Measurements from ENCODE around the gene C3orf18. TPM values are rescaled to one million over a fixed set of nuclear protein-coding genes. Genes with fewer than 3 reads are reported as not detected.

Gene C3orf18
- total RNA-seq, 1 experiment from 2014 or later, result not detected

DNA sequence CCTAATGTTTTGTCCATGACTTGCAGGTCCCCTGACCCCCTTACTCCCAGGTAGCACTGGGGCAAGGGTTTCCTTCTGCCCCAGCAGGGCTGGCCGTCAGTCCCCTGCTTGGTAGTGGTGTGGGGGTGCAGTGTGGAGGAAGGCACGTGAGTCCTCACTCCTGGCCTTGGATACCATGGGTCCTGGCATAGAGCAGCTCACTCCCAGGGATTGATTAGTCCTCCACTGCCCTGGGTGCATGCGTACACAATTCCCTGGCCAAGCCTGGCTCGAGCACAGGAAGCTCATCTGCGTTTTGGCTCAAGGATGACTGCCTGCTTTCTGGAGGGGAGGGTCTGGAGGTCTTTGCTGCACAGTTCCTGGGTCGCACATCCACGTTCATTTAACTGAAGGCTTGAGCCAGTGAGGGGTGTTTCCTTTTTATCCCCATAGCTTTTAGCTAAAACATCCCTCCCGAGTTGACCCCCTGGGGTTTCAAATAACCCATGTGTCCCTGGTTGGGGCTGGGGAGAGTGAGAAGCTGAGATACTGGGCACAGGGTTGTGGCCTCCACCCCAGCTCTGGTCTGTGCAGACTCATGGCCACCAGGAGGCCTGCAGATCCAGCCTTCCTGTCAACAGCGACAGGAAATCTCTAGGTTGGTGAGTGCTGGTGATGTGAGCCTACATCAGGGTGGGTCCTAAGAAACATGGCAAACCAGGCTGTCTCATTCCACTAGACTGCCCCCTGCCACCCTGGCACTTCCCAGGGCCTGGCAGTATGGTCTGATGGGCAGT is 13.3 kb upstream of the C3orf18 start:
- DNase-seq (ENCODE audit: low spot score), result no peak

DNA sequence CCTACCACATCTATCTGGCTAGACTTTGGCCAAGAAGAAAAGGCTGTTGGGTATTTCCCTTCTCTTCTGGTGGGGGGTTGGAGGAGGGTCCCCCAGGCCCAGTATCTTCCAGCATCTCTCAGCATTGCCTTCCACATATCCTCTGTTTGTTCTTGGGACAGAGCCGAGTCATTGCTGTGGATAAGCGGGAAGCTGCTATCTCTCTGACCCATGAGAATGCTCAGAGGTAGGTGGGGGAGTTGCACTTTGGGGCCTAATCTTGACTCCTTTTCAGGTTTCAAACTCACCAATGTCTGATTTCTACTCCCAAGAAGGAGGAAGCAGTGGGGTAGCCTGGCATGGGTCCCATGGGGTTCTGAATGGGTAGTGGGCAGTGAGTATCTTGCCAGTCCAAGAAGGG is 9.8 kb upstream of the C3orf18 start:
- DNase-seq (ENCODE audit: low spot score), result no peak

DNA sequence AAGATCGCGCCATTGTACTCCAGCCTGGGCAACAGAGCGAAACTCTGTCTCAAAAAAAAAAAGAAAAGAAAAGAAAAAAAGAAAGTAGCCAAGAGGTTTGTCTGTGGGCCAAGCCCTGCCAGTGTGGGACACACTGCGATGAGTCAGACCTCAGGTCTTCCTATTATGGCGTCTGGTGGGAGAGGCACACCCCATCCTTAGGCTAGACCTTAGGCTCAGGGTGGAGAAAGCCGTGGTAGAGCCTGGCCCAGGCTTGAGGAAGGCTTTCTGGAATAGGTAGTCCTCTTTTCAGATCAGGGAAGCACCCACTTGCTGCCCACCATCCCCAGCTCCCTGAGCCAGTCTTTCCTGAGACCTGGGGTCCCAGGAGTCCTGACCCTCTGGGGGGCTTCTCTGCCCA is 7.8 kb upstream of the C3orf18 start:
- peak; percentile 56 for DNase-seq (ENCODE audit: low spot score)

DNA sequence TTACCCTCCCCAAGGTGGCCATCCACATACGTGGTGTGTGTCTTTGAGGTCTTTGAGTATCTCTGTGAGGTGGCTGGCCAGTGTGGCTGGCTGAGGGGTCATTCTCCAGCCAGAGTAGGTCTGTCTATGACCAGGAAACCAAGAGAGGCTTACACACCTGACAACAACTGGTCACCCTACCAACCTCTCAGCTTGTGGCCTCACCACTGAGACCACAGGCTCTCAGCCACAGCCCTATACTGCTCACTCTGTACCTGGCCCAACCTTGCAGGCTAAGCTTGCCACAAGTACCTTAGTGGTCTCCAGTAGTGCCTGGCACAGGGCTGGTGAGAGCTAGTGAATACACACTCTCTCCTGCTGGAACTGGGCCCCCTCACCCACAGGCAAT is 6.9 kb upstream of the C3orf18 start:
- DNase-seq (ENCODE audit: low spot score), result no peak

DNA sequence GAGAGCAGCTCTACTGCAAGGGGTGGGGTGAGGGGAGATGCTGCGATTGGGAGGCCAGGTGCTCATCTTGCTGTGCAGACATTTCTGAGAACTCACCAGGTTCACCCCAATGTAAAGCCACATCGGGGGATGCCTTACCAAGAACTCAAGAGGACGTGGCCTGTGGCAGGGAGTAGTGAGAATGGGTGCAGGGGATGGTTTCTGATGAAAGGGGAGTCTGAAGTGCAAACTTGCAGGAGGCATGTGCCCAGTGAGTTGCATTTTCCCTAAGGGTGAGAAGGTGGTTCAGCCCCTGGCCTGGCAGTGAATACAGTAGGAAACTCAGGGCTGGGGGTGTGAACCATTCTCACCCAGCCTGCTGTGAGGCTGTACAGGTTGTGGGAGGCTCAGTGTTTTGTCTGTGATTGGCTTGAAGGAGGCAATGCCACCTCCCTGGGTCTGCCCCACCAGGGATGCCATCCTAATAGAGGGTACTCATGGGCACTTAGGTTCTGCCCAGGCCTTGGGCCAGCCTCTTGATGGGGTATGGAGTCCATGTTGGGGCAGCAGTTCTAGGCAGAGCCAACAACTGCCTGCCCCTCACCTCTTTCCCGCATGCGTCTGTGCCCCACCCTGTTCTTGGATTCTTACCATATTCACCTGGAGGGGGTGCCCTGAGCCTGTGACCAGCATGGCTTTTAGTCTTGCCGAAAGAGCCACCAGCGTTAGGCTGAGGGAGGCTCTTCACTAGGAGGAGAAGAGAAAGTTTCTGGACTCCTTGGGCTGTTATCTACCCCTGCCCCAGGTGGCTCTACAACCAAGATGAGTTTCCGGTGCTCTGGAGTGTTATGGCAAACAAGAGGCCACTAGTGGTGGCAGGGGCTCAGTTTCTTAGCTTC is 6.3 kb upstream of the C3orf18 start:
- DNase-seq (ENCODE audit: low spot score), result no peak

DNA sequence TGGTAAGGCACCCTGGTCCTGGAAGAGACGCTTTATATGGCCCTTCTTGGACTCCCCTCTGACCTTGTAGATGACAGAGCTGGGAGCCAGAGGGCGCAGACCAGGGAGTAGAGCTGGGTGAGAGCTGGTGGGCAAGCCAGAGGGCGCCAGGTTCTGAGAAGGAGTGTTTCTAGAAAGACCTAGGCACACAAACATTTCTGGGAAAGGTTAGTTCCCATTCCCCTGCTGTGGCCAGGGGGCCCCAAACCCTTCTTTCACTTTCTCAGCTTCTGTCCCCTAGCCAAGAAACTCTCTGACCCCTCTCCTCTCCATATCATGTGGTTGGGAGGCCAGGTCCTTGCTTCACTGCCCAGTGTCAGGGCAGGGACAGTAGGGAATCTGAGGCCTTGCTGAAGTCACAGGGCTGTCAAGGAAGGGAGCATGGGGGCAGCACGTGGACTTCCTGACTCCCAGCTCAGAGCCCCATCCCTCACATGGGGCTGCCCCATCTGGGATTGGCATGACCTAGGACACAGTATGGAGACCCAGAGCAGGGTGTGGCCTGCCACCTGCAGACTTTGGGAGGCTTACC is 5.3 kb upstream of the C3orf18 start:
- DNase-seq (ENCODE audit: low spot score), result no peak

DNA sequence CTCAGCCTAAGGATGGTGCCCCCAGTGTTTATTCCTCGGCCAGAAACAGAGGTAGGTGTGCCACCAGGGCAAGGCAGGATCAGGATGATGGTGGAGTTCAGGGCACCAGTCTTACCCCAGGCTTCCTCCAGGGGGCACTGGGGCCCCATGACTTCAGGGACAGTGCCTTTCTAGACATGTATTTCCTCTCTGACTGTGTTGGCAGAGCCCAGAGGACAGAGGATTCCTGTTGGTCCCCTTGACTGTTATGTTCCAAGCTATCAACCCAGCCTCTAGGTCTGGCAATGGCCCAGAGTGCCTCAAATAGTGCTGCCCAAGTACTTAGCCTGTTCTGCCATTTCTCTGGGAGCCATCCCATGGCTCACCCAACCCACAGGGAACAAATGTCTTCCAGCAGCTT is 4.6 kb upstream of the C3orf18 start:
- peak; percentile 59 for DNase-seq (ENCODE audit: low spot score)

DNA sequence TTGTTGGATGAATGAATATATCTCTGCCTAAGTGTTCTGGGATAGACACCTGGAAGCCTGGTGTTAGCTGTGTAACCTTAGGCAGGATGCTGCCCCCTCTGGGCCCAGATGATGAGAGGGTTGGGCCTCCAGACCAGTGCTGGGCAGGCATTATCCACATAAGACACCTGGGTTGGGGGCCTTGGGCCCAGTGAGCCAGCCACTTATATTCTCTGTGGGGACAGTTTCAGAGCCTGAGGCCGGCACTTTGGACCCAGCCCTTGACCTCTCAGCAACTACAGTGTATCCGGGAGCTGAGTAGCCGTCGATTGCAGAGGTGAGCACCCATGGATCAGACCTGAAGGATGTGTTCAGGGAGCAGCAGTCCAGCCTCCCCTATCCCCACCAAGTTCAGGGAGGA is 3.9 kb upstream of the C3orf18 start:
- DNase-seq (ENCODE audit: low spot score), result no peak

DNA sequence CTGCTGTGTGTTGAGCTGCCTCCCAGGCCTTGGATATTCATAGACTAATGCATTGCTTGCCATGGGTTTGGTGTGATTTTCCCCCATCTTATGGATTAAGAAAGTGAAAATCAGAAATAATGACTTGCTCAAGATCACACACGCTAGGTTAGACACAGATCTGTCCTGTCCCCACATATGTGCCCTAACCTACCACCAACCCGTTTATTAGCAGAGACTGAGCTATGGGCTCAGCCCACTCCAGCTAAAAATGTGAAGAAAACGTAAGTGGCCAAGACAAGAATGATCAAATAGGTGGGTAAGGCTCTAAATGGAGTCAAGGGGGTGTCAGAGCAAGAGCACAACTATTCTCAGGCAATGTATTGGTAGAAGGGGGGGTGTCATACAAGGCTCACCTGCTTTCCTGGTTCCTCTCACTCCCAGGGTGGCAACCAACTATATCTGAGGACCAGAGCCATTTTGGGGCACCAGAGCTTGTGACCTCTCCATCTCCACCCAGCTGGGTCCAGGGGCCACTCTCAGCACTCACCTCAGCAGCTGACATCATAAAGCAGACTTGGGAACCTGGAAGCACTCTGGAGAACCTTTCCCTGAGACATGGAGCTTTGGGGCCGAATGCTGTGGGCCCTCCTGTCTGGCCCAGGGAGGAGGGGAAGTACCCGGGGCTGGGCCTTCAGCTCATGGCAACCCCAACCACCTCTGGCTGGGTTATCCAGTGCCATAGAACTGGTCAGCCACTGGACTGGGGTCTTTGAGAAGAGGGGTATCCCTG is 3.1 kb upstream of the C3orf18 start:
- no peak for DNase-seq (ENCODE audit: low spot score)

DNA sequence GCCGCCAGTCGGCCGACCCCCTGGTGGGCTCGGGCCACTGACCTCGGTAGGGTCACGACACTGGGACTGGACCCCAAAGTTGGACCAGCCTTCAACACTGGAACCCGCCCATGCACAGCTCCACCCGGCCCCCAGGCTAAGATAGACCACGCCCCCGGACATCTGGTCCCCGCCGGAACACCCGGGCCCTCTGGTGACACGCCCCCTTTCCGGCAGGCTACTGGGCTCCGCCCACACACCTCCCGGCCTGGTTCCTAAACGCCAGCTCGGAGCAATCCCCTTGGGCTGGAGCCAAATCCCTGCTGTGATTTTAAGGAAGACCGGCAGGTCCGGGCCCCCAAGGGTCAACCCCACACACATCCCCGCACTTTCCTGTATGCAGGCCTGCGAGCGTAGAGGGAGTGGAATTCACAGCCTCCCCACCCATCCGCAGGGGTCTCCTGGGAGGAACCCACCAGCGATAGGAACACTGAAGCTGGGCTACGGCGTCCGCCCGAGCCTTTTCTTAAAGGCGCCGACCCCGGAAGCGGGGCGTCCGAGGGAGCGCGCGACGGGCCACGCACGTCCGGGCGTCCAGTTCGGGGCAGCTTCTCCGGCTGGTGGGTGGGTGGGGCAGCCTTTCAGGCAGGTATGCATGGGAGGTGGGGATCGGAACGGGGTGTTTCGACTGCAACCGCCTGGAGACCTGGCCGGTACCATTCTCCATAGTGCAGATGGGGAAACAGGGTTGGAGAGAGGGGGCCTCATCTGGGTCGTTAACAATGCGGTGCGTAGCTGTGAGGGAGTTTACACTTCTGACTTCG is 1.6 kb upstream of the C3orf18 start, which contains the start of gene HEMK1:
HEMK1 (plus strand) TSS at position 576 of the 803 bp plus-strand sequence. CDS start 1,583 bp downstream, outside the sequence.
- peak; percentile 91 for DNase-seq (ENCODE audit: low spot score)

DNA sequence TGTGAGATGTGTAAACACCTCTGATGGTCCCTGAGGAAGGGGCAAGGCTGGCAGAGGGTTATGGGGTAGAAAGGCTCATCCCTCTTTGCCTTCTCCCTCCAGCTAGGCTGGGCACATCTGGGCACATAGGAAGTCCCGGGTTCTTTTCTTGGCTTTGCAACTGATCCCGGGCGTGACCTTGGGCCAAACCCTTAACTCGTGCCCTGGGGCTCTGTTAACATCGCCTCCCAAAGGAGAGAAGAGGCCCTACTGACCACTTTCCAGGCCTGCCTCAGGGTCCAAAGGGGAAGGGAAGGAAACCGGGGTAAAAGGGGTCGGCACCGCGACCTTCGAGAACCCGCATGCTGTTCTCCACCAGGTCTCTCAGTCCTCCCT is 549 bp downstream of the C3orf18 start:
- no peak for DNase-seq (ENCODE audit: low spot score)

DNA sequence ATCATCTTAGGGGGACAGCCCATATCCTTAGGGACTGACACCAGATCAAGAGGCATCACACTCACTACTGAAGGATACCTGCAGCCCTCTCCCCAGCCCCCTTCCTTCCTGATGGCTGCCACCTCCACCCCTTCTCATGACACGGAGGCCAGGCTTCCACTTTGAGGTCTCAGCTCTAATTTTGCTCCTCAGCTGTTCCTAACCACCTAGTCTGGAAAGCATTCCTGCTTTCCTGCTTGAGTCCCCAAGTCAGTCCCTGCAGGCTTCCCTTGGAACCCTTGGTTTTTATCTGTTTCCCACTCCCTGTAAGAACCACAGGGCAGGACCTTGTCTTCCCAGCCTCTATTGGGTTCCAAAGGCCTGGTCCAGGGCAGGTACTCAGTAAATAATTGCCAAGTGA is 3.2 kb downstream of the C3orf18 start:
- no peak for DNase-seq (ENCODE audit: low spot score)

DNA sequence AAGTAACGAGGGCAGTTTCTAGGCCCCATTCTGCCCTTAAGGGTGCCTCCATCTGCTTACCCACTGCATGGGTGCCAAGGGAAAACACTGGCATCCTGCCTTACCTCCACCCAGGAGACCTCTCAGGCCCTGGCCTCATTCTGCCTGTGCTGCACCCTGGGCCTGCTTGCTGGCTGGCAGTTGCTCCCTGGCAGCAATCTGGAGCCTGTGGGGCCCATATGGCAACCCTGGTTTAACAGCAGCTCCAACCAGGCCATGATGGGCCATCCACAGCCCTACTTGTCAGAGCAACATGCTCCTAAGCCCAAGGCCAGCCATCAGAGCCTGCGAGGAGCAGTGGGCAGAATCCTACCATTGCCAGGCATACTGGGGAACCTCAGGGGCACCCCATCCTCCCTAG is 3.7 kb downstream of the C3orf18 start:
- no peak for DNase-seq (ENCODE audit: low spot score)

DNA sequence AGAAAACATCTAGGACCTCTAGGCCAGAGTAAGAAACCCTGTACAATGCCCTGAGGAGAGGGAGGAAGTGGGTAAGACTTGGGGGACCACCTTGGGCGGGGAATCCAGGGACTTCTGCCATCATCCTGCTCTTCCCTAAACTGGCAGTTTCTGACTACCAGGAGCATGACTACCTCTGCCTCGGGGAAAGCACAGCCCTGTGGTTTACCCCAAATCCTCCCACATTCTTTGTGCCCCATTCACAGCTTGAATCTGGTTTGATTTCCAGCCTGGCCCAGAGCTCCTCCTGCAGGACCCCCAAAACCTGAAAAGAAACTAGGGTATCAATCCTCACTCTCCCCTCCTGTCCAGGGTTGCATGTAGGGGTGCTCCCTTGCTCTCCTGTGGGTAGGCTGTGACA is 4.7 kb downstream of the C3orf18 start:
- peak; percentile 69 for DNase-seq (ENCODE audit: low spot score)

DNA sequence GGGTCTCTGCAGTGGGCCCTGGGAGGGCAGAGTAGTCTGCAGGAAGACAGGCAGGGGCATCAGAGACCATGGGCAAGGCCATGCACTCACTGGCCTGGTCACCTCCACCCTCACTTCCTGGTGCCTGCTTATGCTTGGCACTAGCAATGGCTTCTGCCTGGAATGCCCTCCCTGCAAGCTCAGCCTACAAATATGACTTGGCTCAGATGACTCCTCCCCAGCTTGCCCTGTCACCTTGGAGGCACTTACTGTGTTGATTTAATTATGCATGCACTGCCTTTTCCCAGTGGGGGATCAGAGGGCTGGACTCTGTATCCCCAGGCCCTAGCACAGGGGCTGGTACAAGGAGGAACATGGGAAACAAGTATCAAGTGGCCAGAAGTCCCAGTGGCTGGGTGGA is 7.8 kb downstream of the C3orf18 start:
- DNase-seq (ENCODE audit: low spot score), result no peak

DNA sequence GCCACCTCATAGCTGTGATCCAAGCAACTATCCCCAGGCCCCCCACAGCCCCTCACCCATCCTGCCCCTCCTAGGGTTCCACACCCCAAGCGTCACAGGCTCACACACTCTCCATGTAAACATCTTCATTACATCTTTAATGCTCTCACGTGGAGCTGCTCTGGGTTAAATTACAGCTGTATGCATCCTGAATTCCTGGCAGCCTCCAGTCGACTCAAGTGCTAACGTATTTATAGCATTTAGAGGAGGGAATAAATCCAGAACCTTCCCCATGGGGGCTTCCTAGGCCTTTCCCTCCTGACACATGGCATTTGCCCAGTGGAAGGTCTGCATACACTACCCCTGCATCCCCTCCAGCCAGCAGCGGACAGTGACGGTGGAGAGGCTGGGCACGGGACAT is 9.6 kb downstream of the C3orf18 start:
- DNase-seq (ENCODE audit: low spot score), result no peak

DNA sequence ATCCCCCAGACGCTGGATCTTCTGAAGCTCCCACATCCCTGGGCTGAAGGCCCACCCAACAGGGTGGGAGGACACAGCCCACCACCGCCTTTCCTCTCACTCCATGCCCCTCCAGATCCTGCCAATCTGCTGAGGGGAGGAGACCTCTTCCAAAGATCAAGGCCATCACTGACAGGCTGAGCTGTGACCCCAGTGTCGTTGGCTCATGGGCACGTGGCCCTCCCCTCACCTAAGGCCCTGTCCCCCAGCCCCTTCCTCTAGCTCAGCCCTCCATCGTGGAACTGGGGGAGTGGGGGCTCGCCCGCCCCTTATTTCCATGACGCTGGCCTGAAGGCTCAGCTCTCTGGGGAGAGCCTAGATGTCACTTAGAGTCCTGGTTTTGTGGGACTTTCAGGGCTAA is 10.4 kb downstream of the C3orf18 start:
- DNase-seq (ENCODE audit: low spot score), result no peak

DNA sequence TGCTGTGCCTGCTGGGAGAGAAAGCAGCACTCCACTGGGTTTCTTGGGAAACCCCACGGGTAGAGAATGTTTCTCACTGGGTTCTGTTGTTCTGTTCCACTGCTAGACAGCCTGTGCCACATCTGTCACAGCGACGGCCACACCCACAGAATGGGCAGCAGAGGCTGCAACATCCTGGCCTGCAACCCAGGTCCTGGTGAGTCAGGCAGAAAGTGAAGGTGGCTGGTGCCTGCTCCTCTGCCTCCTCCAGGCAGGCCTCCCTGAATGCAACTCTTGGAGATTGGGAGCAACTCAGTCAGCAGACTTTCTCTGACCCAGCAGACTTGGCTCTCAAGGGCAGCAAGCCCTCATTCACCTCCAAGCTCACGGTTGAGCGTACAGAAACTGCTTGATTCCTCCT is 13.0 kb downstream of the C3orf18 start:
- DNase-seq (ENCODE audit: low spot score), result peak; percentile 14

DNA sequence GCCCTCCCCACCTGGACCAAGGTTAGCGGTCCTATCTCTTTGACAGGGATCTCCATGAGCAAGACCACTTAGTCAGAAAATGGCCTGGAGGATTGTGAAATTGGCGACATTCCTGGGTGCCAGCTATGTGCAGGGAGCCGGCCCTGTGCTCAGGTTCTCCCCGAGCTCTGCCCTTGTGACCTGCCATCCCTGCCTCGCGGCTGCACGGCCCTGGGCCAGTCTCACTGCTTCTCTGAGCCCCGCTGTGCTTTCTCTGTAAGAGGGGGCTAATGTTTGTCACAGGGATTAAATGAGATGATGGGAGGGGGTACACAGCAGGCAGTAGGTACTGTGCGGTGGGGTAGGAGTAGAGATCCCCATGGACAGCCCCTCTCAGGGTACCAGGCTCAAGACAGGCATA is 14.9 kb downstream of the C3orf18 start:
- no peak for DNase-seq (ENCODE audit: low spot score)

DNA sequence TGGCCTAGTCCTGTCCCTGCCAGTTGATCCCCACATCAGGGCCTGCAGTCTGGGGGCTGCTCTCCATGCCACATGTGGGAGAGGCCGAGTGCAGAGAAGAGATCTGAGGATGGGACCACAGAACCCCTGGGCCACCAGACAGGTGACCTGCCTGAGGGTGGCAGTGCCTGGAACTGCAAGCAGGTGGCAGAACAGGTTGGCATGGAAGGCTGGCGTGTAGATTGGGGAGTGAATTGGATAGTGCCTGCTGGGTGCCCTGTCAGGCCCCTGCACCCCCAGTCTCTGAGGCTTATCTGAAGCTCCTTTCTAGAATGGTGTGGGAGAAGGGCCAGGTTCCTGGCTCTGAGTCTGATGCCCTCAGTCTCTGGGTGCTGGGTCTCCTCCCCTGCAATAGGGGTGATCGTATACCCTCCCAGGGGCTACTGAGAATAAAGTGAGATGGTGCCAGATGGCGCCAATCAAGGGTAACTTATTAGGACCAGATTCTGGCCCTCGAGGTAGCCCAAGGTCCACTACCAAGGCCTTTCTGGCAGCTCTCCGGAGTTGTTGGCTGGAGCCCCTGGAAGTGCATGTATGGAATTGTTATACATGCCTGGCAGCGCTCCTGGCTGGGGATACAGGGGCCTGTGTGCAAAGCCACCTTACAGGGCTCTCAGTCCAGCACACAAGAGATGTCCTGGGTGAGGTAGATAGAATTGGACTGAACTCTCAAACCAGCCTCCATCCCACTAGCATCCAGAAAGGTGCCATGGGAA is 15.7 kb downstream of the C3orf18 start:
- DNase-seq (ENCODE audit: low spot score), result no peak
